LNCaP clone FGC (cell line): Measurements from ENCODE around the gene SLC12A6.

Experiments
- DNase-seq: peaks from one replicate; pipeline ENCODE4 v3.0.0-alpha.2; 2011; ENCODE audit warnings: low read depth
- H3K4me3 ChIP-seq: 2 replicates; pipeline ENCODE4 v1.5.1; 2011; ENCODE audit warnings: mild to moderate bottlenecking, low read depth, low read length, control low read depth
- TF ChIP-seq, protein P1 (sequence below): IDR thresholded peaks from 2 replicates; pipeline ENCODE4 v1.5.1; 2012; ENCODE audit warnings: mild to moderate bottlenecking; ENCODE audit not compliant: control insufficient read depth, insufficient read depth; ENCODE audit errors: extremely low read depth

The SLC12A6 gene

DNA sequence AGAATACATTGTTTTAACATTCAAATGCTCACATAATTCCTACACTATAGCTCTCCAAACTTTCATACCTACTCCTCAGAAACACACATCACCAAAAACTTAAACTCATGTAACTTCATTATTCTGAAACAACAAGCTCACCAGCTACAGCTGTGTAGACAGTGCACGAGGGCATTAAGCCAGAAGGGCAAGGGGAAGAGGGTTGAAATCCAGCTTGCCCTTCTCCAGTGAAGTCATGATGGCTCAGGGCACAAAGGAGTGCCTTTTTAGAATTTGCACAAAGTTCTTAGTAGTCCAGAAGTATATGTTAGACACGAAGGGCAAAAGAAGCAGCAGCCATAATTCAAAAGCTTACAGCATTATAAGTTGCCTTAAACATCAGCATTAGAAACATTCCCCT is 8.6 kb downstream of the SLC12A6 start:
- H3K4me3 ChIP-seq: no peak overlapping the region
- TF ChIP-seq, protein P1, sequence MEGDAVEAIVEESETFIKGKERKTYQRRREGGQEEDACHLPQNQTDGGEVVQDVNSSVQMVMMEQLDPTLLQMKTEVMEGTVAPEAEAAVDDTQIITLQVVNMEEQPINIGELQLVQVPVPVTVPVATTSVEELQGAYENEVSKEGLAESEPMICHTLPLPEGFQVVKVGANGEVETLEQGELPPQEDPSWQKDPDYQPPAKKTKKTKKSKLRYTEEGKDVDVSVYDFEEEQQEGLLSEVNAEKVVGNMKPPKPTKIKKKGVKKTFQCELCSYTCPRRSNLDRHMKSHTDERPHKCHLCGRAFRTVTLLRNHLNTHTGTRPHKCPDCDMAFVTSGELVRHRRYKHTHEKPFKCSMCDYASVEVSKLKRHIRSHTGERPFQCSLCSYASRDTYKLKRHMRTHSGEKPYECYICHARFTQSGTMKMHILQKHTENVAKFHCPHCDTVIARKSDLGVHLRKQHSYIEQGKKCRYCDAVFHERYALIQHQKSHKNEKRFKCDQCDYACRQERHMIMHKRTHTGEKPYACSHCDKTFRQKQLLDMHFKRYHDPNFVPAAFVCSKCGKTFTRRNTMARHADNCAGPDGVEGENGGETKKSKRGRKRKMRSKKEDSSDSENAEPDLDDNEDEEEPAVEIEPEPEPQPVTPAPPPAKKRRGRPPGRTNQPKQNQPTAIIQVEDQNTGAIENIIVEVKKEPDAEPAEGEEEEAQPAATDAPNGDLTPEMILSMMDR: no peak
- DNase-seq: no peak

DNA sequence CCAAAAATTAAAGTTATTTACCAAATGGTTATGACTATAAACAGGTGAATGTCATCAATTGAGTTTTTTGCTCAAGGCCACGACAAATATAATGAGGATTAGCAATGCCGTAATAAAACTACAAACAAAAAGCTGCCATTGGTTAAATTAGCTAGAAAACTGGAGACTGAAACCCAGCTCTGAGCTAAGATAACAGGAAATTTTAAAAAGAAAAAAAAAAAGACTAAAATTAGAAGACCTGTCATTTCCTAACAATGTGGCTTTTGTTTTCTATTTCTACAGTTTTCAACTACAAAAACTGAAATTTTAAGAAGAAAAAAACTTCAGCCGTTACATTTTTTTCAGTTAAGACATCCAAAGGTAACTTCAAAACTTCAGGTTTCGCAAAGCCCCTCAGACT is 9.7 kb downstream of the SLC12A6 start:
- TF ChIP-seq, protein P1: no peak
- H3K4me3 ChIP-seq: no peak overlapping the region

DNA sequence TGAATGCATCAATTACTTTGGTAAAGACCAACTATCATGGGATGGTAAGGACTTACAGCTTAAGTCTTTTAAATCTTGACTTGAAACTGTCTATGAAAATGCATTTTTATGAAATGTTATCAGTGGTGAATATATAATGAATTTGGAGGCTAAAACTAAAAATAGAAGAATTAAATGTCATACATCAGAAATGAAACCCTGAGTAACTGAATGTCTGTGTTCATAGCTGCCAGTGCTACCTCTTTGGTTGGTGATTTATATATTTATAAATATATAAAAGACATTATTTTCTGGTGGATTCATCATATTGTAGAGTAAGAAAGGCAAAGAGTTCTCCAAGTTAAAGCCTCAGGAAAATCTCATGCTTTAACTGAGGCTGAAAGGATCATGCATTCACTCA is 12.2 kb downstream of the SLC12A6 start:
- TF ChIP-seq, protein P1: no peak
- H3K4me3 ChIP-seq: no peak overlapping the region
- DNase-seq: no peak

More for the DNA sequence above, 9.7 kb downstream of the SLC12A6 start:
- no peak for DNase-seq

DNA sequence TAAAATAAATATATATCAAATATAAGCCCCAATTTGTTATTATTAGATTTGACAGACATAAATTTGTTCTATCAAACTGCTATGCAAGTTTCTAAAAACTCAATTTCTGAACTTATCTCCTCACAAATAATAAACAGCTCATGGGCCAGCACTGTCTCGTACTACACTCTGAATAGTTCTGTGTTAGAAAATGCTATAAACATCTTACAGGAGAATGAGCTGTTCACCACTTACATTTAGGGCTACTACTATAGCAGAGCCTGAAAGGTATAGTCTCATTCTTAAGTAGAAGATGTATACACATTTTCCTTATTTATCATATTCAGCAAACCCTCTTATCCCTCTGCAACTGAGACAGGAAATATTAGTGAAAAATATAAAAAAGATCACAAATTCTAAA is 12.6 kb downstream of the SLC12A6 start:
- DNase-seq: no peak
- TF ChIP-seq, protein P1: no peak
- H3K4me3 ChIP-seq: no peak overlapping the region

DNA sequence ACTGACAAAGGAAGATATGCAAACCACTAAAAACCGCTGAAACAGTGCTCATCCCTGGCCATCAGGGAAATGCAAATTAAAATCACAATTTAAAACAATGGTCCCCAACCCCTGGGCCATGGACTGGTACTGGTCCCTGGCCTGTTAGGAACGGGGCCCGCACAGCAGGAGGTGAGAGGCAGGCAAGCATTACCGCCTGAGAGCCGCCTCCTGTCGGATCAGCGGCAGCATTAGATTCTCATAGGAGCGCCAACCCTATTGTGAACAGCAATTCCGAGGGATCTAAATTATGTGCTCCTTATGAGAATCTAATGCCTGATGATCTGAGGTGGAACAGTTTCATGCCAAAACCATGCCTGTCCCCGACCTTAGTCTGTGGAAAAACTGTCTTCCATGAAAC is 14.4 kb downstream of the SLC12A6 start:
- H3K4me3 ChIP-seq: no peak overlapping the region
- no peak for DNase-seq
- TF ChIP-seq, protein P1: no peak

DNA sequence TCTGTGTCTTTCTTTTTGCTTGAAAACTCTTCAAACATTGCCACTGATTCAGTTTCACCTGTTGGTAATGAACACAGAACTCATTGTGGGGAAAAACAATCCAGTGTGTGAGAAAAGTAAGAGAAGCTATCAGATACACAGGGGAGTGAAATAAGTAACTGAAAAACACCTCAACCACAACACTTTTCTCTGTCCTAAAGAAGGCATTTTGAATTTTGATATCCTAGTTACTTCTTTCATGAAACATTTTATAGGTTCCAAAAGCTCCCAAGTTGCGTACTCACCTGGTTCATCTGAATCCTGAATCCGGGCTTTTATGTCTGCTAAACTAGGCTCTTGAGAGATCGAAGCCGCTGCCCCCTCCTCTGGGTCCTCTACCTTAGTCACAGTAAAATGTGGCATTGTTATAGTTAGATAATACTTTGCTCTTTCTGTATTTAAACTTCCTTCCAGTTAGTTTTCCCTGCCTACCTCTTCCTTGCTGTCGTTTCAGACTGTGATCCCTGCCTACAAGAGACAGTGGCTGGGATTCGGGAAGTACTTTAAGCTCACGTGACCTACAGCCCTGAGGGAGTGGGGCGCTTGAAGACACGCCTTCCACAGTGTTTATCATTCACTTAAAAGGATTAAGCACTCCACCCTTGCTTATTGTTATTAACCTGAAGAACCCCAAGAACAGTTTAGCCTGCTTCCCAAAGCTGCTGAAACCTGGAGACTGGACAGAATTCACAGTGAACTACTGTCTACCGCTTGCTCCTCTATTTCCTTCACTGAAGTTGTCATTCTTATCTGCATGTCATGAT is 19.1 kb downstream of the SLC12A6 start:
- H3K4me3 ChIP-seq: peak overlapping the region; percentile 56
- peak; percentile 49 for DNase-seq
- TF ChIP-seq, protein P1: no peak
